ENCODE results near the gene SDHAF1. TPM values are rescaled to one million over a fixed set of nuclear protein-coding genes. Genes with fewer than 3 reads are reported as not detected.

SDHAF1 gene
- total RNA-seq, 1 experiment from 2014 or later: 28.1 TPM

- Histone ChIP-seq H3K36me3 (ENCODE audit: control insufficient read depth, insufficient read depth, low read length) (no peaks in the 10 kb centered on the region), H3K27me3 (replicated peaks; ENCODE audit: control insufficient read depth, insufficient read depth, low read length) (no peaks in the 10 kb centered on the region; the same call in 1 of the 2 replicates), H3K4me3 (ENCODE audit: low read depth, low read length) (no peak overlapping the region), H3K4me1 (peaks cover 7% of the 10 kb centered on the region; the same call in 1 of the 2 replicates), H3K9me3 (no peaks in the 10 kb centered on the region)
- TF ChIP-seq, protein P1, sequence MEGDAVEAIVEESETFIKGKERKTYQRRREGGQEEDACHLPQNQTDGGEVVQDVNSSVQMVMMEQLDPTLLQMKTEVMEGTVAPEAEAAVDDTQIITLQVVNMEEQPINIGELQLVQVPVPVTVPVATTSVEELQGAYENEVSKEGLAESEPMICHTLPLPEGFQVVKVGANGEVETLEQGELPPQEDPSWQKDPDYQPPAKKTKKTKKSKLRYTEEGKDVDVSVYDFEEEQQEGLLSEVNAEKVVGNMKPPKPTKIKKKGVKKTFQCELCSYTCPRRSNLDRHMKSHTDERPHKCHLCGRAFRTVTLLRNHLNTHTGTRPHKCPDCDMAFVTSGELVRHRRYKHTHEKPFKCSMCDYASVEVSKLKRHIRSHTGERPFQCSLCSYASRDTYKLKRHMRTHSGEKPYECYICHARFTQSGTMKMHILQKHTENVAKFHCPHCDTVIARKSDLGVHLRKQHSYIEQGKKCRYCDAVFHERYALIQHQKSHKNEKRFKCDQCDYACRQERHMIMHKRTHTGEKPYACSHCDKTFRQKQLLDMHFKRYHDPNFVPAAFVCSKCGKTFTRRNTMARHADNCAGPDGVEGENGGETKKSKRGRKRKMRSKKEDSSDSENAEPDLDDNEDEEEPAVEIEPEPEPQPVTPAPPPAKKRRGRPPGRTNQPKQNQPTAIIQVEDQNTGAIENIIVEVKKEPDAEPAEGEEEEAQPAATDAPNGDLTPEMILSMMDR (IDR thresholded peaks at IDR 0.05; ENCODE audit: insufficient read depth in 1 of 2, low read depth in 1 of 2, low read length in 1 of 2, severe bottlenecking in 1 of 2, unreplicated experiment in 1 of 2): no peak
- intact Hi-C loops (cut with micrococcal nuclease; ENCODE audit: unreplicated experiment): no loop called here
- Mint-ChIP-seq H3K4me1 (ENCODE audit: low read depth, unreplicated experiment) (no peaks in the 10 kb centered on the region), H3K27ac (ENCODE audit: unreplicated experiment) (no peak overlapping the region), H3K27me3 (ENCODE audit: insufficient read depth, unreplicated experiment) (peaks cover 7% of the 10 kb centered on the region), H3K4me3 (ENCODE audit: unreplicated experiment) (no peak overlapping the region), H3K36me3 (ENCODE audit: insufficient read depth, unreplicated experiment) (no peaks in the 10 kb centered on the region), H3K9me3 (ENCODE audit: unreplicated experiment) (no peaks in the 10 kb centered on the region)
- CTCF ChIA-PET: no interaction called here
- POLR2A ChIA-PET: no interaction called here
- no TSS peak for BruUV-seq (replicated peaks)
- DNase-seq: peak; percentile 67 to 75
These were observed 31.5 kb upstream of the SDHAF1 start for GRCh38 chr19:35963514-35963913.

- TF ChIP-seq, protein P1 (IDR thresholded peaks at IDR 0.05; ENCODE audit: insufficient read depth in 1 of 2, low read depth in 1 of 2, low read length in 1 of 2, severe bottlenecking in 1 of 2, unreplicated experiment in 1 of 2): no peak
- Histone ChIP-seq H3K4me1 (no peaks in the 10 kb centered on the region), H3K36me3 (ENCODE audit: control insufficient read depth, insufficient read depth, low read length) (no peaks in the 10 kb centered on the region), H3K27me3 (replicated peaks; ENCODE audit: control insufficient read depth, insufficient read depth, low read length) (no peaks in the 10 kb centered on the region; the same call in 1 of the 2 replicates), H3K4me3 (ENCODE audit: low read depth, low read length) (no peak overlapping the region), H3K9me3 (no peaks in the 10 kb centered on the region)
- no peaks in the 10 kb centered on the region for H3K36me3 Mint-ChIP-seq (ENCODE audit: insufficient read depth, unreplicated experiment)
- POLR2A ChIA-PET: no interaction called here
- peaks cover 2% of the 10 kb centered on the region for H3K27me3 Mint-ChIP-seq (ENCODE audit: insufficient read depth, unreplicated experiment)
- no peak for DNase-seq
- H3K4me1 Mint-ChIP-seq (ENCODE audit: low read depth, unreplicated experiment): no peaks in the 10 kb centered on the region
- no peaks in the 10 kb centered on the region for H3K9me3 Mint-ChIP-seq (ENCODE audit: unreplicated experiment)
- H3K4me3 Mint-ChIP-seq (ENCODE audit: unreplicated experiment): no peak overlapping the region
- no peak overlapping the region for H3K27ac Mint-ChIP-seq (ENCODE audit: unreplicated experiment)
- intact Hi-C loops (cut with micrococcal nuclease; ENCODE audit: unreplicated experiment): no loop called here
- BruUV-seq (replicated peaks): no TSS peak
- CTCF ChIA-PET: no interaction called here
These were observed 28.2 kb upstream of the SDHAF1 start for GRCh38 chr19:35966771-35967170.

GRCh38 chr19:35973487-35973886, 21.5 kb upstream of the SDHAF1 start:
- Histone ChIP-seq H3K27me3 (replicated peaks; ENCODE audit: control insufficient read depth, insufficient read depth, low read length) (no peaks in the 10 kb centered on the region), H3K4me1 (no peaks in the 10 kb centered on the region), H3K4me3 (ENCODE audit: low read depth, low read length) (no peak overlapping the region), H3K36me3 (ENCODE audit: control insufficient read depth, insufficient read depth, low read length) (no peaks in the 10 kb centered on the region), H3K9me3 (no peaks in the 10 kb centered on the region)
- no peak overlapping the region for H3K27ac Mint-ChIP-seq (ENCODE audit: unreplicated experiment)
- intact Hi-C loops (cut with micrococcal nuclease; ENCODE audit: unreplicated experiment): no loop called here
- BruUV-seq (replicated peaks): no TSS peak
- TF ChIP-seq, protein P1 (IDR thresholded peaks at IDR 0.05; ENCODE audit: insufficient read depth in 1 of 2, low read depth in 1 of 2, low read length in 1 of 2, severe bottlenecking in 1 of 2, unreplicated experiment in 1 of 2): no peak
- ChIA-PET POLR2A (no interaction called here), CTCF (no interaction called here)
- no peaks in the 10 kb centered on the region for H3K9me3 Mint-ChIP-seq (ENCODE audit: unreplicated experiment)
- H3K4me1 Mint-ChIP-seq (ENCODE audit: low read depth, unreplicated experiment): no peaks in the 10 kb centered on the region
- H3K36me3 Mint-ChIP-seq (ENCODE audit: insufficient read depth, unreplicated experiment): no peaks in the 10 kb centered on the region
- DNase-seq: peak in 1 of 2 experiments; percentile 15
- no peak overlapping the region for H3K4me3 Mint-ChIP-seq (ENCODE audit: unreplicated experiment)
- H3K27me3 Mint-ChIP-seq (ENCODE audit: insufficient read depth, unreplicated experiment): peaks cover 10% of the 10 kb centered on the region

All from Caco-2 (cell line).